ENCODE results near the gene RNLS. TPM values are rescaled to one million over a fixed set of nuclear protein-coding genes. Genes with fewer than 3 reads are reported as not detected.

RNLS gene
- total RNA-seq, 1 donor from 2014 or later = 7.0 TPM

- Mint-ChIP-seq H3K36me3 (no peaks in the 10 kb centered on the region), H3K4me3 (no peak overlapping the region), H3K4me1 (ENCODE audit: unreplicated experiment) (peaks cover 20% of the 10 kb centered on the region), H3K27me3 (no peaks in the 10 kb centered on the region), H3K9me3 (no peaks in the 10 kb centered on the region), H3K27ac (no peak overlapping the region)
- TF ChIP-seq CTCF (conservative IDR thresholded peaks at IDR 0.05) = no peak
- no peak for DNase-seq (ENCODE audit: extremely low spot score, unreplicated experiment)
Measured at GRCh38 chr10:88270871-88271713, 312.0 kb downstream of the RNLS start.

- H3K4me3 Mint-ChIP-seq = no peak overlapping the region
- no peak overlapping the region for H3K27ac Mint-ChIP-seq
- H3K27me3 Mint-ChIP-seq = no peaks in the 10 kb centered on the region
- TF ChIP-seq CTCF (conservative IDR thresholded peaks at IDR 0.05) = no peak
- H3K36me3 Mint-ChIP-seq = no peaks in the 10 kb centered on the region
- no peak for DNase-seq (ENCODE audit: extremely low spot score, unreplicated experiment)
- no peaks in the 10 kb centered on the region for H3K9me3 Mint-ChIP-seq
- H3K4me1 Mint-ChIP-seq (ENCODE audit: unreplicated experiment) = peaks cover 25% of the 10 kb centered on the region
Measured at GRCh38 chr10:88270061-88270808, 312.9 kb downstream of the RNLS start.

- H3K27ac Mint-ChIP-seq = no peak overlapping the region
- no peak for DNase-seq (ENCODE audit: extremely low spot score, unreplicated experiment)
- no peak overlapping the region for H3K4me3 Mint-ChIP-seq
- no peak for TF ChIP-seq CTCF (conservative IDR thresholded peaks at IDR 0.05)
- H3K4me1 Mint-ChIP-seq (ENCODE audit: unreplicated experiment) = peaks cover 12% of the 10 kb centered on the region
- no peaks in the 10 kb centered on the region for H3K36me3 Mint-ChIP-seq
- peaks cover 7% of the 10 kb centered on the region for H3K9me3 Mint-ChIP-seq
- H3K27me3 Mint-ChIP-seq = no peaks in the 10 kb centered on the region
Measured at GRCh38 chr10:88262591-88263234, 320.4 kb downstream of the RNLS start.

GRCh38 chr10:88261152-88261551 is 322.0 kb downstream of the RNLS start:
- Mint-ChIP-seq H3K4me3 (no peak overlapping the region), H3K9me3 (peaks cover 7% of the 10 kb centered on the region), H3K4me1 (ENCODE audit: unreplicated experiment) (peaks cover 16% of the 10 kb centered on the region), H3K27me3 (no peaks in the 10 kb centered on the region), H3K36me3 (no peaks in the 10 kb centered on the region), H3K27ac (no peak overlapping the region)
- TF ChIP-seq CTCF (conservative IDR thresholded peaks at IDR 0.05) = no peak
- DNase-seq (ENCODE audit: extremely low spot score, unreplicated experiment) = no peak

DNA sequence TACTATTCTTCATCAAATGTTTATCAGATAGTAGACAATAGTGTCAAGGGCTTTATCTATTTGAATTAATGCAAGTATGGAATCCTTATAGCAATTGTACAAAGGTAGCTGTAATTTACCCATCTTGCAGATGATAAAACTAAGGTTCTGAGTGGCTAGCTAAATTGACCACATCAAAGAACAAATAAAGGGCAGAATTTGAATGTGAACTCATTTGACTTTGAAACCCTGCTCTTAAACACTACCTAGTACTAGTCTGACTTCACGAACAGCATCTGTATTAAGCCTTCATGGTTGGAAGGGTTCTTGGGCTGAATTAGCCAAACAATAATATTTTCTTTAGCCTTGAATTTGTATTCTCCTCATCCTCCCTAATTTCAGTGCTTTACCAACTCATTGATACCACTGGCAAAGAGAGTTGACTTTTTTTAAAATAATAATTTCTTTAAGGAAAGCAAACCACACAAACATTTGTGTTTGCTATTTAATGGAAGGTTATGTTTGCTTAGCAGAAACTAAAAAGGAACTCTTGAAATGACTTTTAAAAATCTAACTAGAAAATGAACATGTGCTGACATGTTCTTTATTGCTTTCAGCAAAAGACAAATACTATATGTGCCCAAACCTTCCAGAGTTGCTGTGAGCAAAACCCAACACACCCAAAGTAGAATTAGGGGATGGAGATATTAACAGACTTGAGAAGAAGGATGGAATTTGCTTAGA is 322.6 kb downstream of the RNLS start:
- Mint-ChIP-seq H3K27me3 (no peaks in the 10 kb centered on the region), H3K4me1 (ENCODE audit: unreplicated experiment) (peaks cover 17% of the 10 kb centered on the region), H3K9me3 (peaks cover 7% of the 10 kb centered on the region), H3K27ac (no peak overlapping the region), H3K4me3 (no peak overlapping the region), H3K36me3 (no peaks in the 10 kb centered on the region)
- no peak for TF ChIP-seq CTCF (conservative IDR thresholded peaks at IDR 0.05)
- no peak for DNase-seq (ENCODE audit: extremely low spot score, unreplicated experiment)

Data from type B pancreatic cell (in vitro differentiated cells).